Stimulated activated CD8-positive, alpha-beta memory T cell treated with anti-CD3 and anti-CD28 coated beads, Interleukin-4, amount 100 ng/mL, for 48 hours (primary cell): ENCODE measurements around the gene TAAR1.
"Not testable (repeated sequence)": the region's sequence is repeated elsewhere in the genome, so short reads cannot be mapped to it uniquely, and the experiment has no call there.

Experiments used
- DNase-seq: peaks from one replicate; pipeline ENCODE4 v3.0.0-alpha.2; 2020

The TAAR1 gene

GRCh38 chr6:132651062-132651461 lies 7.9 kb downstream of the TAAR1 start:
- DNase-seq: no peak

DNA sequence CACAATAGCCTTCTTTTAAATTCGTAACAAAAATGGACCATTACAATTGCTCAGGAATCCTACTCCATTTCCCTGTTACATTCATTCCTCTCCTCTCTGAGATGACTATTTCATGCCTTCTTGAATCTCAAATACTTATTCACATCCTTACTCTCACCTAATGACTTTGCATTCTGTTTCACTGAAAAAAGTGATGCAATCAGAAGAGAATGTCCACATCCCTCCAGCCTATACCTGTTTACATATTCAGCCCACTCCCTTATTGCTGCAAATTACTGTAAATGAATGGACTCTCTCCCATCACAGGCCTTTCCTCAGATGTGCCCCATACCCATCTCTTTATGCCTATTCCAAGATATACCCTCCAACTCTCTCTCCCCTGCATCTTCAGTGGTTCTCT lies 8.6 kb downstream of the TAAR1 start:
- no peak for DNase-seq

DNA sequence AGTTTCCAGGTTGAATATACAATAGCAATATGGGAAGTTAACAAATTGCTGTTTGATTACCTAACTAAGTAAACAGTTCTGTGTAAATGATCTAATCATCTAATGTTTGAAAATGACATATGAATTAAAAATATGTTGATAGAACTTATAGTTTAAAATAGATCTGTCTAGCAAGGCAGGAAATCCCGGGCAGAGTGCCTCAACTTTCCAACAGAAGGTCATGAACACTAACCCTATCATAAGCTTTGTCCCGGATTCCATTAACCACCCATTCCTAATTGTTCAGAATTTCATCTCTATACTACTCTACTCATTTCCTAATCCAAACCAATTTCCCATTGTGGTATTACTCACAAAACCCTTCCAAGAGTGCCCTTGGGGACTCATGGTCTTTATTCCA lies 10.2 kb downstream of the TAAR1 start:
- no peak for DNase-seq

GRCh38 chr6:132648356-132648755 lies 10.6 kb downstream of the TAAR1 start:
- no peak for DNase-seq

DNA sequence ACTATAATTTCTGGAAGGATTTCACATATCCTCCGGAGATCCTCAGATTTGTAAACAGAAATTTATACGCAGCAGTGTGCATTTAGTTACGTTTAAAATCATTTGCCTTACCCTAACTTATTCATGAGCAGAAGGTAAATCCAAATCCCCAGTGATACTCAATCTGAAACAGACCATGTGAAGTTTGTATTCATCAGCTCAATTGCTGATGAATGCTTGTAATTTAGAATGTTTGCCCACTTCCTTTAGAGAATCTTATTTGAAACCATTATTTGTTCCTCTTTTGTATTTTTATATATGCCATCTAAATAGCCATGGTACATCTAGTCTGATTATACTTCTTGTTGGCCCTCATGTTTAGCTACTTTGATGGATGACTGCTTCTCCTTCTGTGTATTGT lies 15.4 kb downstream of the TAAR1 start:
- no peak for DNase-seq

DNA sequence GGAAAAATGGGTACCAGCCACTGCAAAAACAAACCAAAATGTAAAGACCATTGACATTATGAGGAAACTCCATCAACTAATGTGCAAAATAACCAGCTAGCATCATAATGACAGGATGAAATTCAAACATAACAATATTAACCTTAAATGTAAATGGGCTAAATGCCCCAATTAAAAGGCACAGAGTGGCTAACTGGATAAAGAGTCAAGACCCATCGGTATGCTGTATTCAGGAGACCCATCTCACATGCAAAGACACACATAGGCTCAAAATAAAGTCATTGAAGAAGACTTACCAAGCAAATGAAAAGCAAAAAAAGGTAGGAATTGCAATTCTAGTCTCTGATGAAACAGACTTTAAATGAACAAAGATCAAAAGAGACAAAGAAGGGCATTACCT lies 21.8 kb downstream of the TAAR1 start:
- not testable (repeated sequence) for DNase-seq

- not testable (repeated sequence) for DNase-seq
Measured at GRCh38 chr6:132635906-132636305, 23.1 kb downstream of the TAAR1 start.

- not testable (repeated sequence) for DNase-seq
Measured at GRCh38 chr6:132635288-132635687, 23.7 kb downstream of the TAAR1 start.

- DNase-seq: no peak
Measured at GRCh38 chr6:132634796-132635195, 24.2 kb downstream of the TAAR1 start.

DNA sequence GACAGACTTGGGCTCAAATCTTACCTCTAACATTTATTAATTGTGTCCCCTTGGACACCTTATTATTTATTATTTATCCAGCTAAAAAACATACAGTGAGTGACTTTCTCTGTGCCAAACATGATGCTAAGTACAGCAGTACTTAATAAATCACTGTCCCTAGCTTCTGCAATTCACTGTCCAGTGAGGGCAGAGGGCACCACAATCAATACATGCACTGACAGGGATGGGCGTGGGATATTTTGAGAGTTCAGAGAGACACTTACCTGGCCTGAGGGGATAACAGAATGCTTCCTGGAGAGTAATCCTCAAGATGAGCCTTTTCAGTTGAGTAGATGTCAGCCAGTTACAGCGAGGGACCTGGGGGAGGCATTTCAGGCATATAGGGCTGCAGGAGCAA lies 25.6 kb downstream of the TAAR1 start:
- no peak for DNase-seq

DNA sequence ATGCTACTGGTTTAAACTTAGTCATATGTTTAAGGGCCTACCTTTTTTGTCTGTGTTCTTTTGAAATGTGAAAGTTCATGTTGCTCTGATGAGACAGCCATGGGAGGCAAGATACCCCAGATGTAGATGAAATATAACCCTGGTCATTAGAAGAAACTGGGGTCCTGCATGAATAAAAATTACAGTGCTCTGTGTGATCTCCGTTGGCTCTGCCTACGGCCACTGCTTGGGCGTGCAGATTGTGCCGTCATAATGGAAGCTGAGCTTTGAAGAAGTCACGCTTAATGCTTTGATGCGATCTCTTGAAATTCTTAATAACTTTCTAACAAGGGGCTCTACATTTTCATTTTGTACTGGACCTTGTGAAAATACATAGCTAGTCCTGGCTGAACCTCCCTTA lies 34.8 kb downstream of the TAAR1 start, which contains the start of gene TAAR2:
TAAR2 (minus strand) TSS at position 101 of the 400 bp plus-strand sequence; CDS start at position 101, 0 bp downstream.
- no peak for DNase-seq

GRCh38 chr6:132623106-132623845 lies 35.7 kb downstream of the TAAR1 start:
- no peak for DNase-seq

DNA sequence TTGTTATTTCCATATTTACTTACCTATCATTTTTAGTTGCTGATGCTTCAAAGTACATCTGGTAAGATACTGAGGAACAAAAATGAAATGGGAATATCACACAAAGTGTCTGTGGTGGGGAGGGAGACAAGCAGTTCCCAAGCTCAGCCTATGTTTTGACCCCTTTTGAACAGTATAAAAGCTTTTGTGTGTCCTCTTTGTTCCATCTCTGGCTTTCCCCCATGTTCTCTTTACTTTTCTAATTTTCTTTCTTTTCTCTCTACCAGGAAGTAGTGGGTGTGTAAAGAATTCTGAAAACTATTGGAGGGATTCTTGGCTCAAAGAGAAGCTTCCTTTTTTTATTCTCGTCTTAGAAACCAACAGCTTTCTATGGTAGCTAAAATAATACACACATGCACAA lies 42.3 kb downstream of the TAAR1 start:
- DNase-seq: no peak

- DNase-seq: no peak
Measured at GRCh38 chr6:132614554-132614953, 44.4 kb downstream of the TAAR1 start.

DNA sequence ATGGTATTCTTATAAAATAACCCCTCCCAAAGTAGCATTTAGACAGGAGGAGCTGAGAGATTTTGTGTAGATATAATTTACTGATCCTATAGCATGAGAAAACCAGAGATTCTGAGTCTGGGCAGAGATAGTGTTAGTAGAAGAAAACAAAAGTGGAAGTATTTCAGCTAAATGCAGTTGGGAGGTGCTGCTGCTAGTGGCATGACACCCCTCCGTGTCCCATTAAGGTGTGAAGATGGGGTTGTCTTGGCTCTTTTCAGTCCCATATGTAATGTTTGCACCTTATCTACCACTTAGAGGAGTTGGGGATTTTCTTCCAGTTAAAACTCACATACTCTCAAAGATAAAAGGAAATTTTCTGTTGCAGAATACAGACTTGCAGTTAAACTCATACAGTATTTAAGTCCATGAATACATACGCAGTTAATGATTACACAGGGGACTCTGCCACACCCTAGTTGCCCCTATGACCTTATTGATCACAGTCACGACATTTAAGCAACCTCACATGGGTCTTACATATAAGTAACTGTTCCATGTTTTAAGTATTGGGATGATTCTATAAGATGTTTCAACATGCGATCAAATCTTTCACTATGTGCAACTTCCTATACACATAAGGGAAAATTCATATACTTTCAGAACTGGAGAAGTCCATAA lies 46.4 kb downstream of the TAAR1 start:
- DNase-seq: no peak

DNA sequence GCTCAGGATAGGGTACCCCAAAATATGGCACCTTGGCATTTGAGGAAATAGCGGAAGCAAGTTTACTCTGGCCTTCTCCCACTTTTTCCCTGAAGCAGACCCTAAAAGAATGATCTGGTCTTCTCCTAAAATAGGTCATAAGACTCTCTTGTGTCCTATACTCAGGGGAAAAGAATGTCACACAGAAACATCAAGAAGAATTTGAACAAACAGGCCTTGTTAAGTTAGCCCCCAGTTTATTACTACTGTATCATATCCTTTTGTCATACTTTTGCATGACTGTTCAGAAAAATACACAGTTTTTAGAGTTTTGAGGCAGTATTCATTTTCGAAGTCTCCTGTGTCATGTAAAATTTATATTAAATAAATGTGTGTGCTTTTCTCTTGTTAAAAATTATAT lies 47.4 kb downstream of the TAAR1 start:
- DNase-seq: no peak

GRCh38 chr6:132607544-132608233 lies 51.3 kb downstream of the TAAR1 start:
- DNase-seq: no peak

GRCh38 chr6:132604635-132605152 lies 54.3 kb downstream of the TAAR1 start:
- no peak for DNase-seq

DNA sequence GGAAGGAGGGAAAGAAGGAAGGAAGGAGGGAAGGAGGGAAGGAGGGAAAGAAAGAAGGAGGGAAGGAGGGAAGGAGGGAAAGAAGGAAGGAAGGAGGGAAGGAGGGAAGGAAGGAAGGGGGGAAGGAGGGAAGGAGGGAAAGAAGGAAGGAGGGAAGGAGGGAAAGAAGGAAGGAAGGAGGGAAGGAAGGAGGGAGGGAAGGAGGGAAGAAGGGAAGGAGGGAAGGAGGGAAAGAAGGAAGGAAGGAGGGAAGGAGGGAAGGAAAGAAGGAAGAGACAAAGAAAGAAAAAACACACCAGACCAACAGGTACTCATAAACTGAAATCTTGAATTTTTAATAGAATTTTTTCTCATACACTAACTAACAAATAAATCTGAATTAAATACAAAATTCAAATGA lies 58.1 kb downstream of the TAAR1 start:
- DNase-seq: not testable (repeated sequence)

DNA sequence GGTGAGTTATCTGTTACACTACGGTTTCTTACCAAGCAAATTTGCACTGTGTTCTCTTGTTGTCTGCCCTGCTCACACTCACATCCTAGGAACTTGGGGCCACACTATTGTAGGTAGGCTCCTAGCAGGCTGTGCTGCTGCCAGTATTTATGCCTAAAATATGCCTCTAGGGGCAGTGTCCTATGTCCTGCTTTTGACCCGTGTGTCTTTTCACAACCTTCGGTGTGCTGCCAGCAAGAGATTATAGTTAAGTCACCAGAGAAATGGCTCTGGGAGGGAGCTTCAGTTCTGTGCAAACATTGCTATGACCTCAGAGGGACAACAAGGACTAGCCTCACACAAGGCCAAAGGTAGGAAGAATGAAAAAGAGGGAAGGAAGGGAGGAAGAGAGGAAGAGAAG lies 60.5 kb downstream of the TAAR1 start:
- no peak for DNase-seq

DNA sequence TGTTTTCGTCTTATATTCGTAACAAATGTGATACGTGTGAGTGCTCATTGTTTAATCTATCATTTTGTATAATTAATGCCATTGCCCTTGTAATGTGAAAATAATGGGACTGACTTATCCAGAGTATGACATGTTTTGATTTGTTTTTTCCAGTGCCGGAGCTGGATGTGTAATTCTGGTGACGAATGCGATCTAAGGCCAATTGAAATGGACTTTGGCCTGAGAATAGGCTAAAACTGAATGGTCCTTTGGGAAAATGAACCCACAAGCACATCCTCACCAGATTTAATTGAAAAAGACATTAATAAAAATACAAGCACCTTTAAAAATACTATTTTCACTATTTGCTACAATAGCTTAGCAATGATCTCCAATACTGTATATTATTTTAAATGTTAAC lies 62.8 kb downstream of the TAAR1 start:
- DNase-seq: no peak
